HAP-1 (cell line): ENCODE results near the gene NANOGP8.

Source experiments
- DNase-seq, 2 experiments: peaks; one replicate each; pipeline ENCODE4 v3.0.0-alpha.2; 2016 to 2020; ENCODE audit warnings: low spot score in 2 of 2
- H3K27me3 ChIP-seq: fragments of 250-450 bp; sonication (Bioruptor Pico); 2 replicates; pipeline ENCODE4 v1.5.1; 2020; ENCODE audit warnings: low read depth, mild to moderate bottlenecking, moderate library complexity
- H3K36me3 ChIP-seq: fragments of 250-450 bp; sonication (Bioruptor Pico); replicated peaks from 2 replicates; pipeline ENCODE4 v1.5.1; 2020; ENCODE audit warnings: mild to moderate bottlenecking
- H3K4me1 ChIP-seq: fragments of 250-450 bp; sonication (Bioruptor Pico); 2 replicates; pipeline ENCODE4 v1.5.1; 2020; ENCODE audit warnings: mild to moderate bottlenecking
- H3K4me3 ChIP-seq: fragments of 250-450 bp; sonication (Bioruptor Pico); 2 replicates; pipeline ENCODE4 v1.5.1; 2020; ENCODE audit warnings: mild to moderate bottlenecking, moderate library complexity
- H3K9me3 ChIP-seq: fragments of 250-450 bp; sonication (Bioruptor Pico); 2 replicates; pipeline ENCODE4 v1.5.1; 2020; ENCODE audit warnings: mild to moderate bottlenecking, moderate library complexity
- in situ Hi-C: fragments of 300-500 bp; cut with MboI; formaldehyde crosslinking; loops from 3 replicates; pipeline ENCODE4 v1.14.3; 2020; ENCODE audit warnings: low sequenced_read_pairs, inconsistent platforms, mixed read lengths

The NANOGP8 gene

DNA sequence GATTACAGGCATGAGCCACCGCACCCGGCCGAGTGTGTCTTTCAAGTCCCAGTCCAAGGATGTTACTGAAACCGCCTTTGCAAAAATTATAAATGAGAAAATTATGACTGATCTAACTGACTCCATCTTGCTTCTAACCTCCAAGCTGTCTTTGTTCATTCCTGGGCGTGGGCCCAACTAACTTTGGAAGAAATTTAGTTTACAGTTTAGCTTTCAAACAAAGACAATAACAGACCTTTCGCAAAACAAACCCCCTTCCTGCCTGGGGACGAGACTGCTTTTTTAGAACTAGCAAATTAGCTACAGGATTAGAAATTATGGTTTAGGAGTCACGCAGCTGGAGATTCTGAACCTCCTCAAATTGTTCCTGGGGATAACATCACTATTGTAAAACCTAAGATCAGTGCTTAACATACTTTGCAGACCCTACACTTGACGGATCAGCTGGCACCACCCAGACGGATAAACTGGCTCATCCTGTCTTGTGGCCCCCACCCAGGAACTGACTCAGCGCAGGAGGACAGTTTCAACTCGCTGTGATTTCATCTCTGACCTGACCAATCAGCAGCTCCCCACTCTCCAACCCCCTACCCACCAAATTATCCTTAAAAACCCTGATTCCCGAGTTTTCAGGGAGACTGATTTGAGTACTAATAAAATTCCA, 23.8 kb downstream of the NANOGP8 start:
- DNase-seq = no peak
- in situ Hi-C loops = no loop called here
- H3K27me3 ChIP-seq = no peaks in the 10 kb centered on the region
- H3K9me3 ChIP-seq = no peaks in the 10 kb centered on the region
- no peaks in the 10 kb centered on the region for H3K4me1 ChIP-seq
- no peaks in the 10 kb centered on the region for H3K36me3 ChIP-seq
- no peak overlapping the region for H3K4me3 ChIP-seq

GRCh38 chr15:35060591-35060990, 24.5 kb downstream of the NANOGP8 start:
- in situ Hi-C loops = no loop called here
- no peaks in the 10 kb centered on the region for H3K9me3 ChIP-seq
- H3K27me3 ChIP-seq = no peaks in the 10 kb centered on the region
- H3K4me3 ChIP-seq = no peak overlapping the region
- DNase-seq = no peak
- H3K36me3 ChIP-seq = no peaks in the 10 kb centered on the region
- H3K4me1 ChIP-seq = no peaks in the 10 kb centered on the region

- in situ Hi-C loops = no loop called here
- Histone ChIP-seq H3K9me3 (no peaks in the 10 kb centered on the region), H3K27me3 (no peaks in the 10 kb centered on the region), H3K4me3 (no peak overlapping the region), H3K4me1 (no peaks in the 10 kb centered on the region), H3K36me3 (no peaks in the 10 kb centered on the region)
- no peak for DNase-seq
These were observed 26.5 kb downstream of the NANOGP8 start for GRCh38 chr15:35058534-35059054.

DNA sequence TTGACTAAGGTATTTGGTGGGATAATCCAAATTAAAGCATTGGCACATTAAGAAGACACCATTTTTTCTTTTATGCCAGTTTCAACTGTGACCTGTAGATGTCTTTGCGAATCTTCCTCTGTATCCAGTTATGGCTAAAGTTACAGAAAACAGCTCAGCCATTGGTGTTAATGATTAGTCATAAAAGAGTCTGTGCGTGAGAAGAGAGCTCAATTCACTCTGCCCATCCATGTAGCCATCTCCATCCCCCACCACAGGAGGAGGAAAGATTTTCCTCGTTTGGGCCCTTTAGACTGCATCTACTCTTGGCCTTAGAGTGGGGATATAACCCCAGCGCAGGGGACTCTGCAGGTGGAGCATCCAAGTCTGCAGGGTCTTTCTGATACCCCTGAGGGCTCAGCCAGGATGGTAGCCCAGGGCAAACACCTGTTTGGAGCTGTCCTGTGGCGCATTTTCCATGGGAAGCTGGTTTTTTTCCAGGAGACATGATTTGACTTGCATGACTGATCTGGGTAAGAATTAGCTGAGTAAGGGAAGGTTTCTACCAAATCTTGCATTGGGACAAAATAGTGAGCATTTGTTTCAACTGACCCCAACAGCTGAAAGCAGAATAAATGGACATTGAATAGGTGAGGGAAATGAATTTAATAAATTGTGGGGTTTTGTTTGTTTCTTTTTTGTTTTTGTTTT, 29.5 kb downstream of the NANOGP8 start:
- H3K9me3 ChIP-seq = no peaks in the 10 kb centered on the region
- H3K36me3 ChIP-seq = no peaks in the 10 kb centered on the region
- no peak for DNase-seq
- no peaks in the 10 kb centered on the region for H3K4me1 ChIP-seq
- in situ Hi-C loops = no loop called here
- no peaks in the 10 kb centered on the region for H3K27me3 ChIP-seq
- H3K4me3 ChIP-seq = no peak overlapping the region

GRCh38 chr15:35054380-35054779, 30.7 kb downstream of the NANOGP8 start:
- in situ Hi-C loops = no loop called here
- Histone ChIP-seq H3K4me1 (no peaks in the 10 kb centered on the region), H3K27me3 (no peaks in the 10 kb centered on the region), H3K4me3 (no peak overlapping the region), H3K36me3 (no peaks in the 10 kb centered on the region), H3K9me3 (no peaks in the 10 kb centered on the region)
- no peak for DNase-seq

DNA sequence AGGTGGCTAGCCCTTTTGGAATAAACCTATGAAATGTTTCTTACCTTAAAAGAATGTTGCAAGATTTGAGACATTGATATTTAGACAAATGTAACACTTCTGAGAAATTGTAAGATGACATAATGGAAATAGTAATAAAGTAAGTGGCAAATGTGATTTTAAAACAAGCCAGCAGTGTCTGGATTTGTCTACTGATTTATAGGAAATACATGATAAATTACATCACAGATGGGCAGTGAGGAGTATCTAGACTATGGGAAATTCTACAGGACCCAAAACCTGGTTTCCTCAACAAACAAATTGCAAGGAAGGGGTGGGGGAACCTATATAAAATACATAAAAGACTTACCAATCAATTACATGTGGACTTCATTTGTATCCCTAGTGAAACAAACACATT, 37.1 kb downstream of the NANOGP8 start:
- H3K27me3 ChIP-seq = no peaks in the 10 kb centered on the region
- H3K4me1 ChIP-seq = no peaks in the 10 kb centered on the region
- no peak overlapping the region for H3K4me3 ChIP-seq
- no peak for DNase-seq
- H3K36me3 ChIP-seq = no peaks in the 10 kb centered on the region
- in situ Hi-C loops = no loop called here
- H3K9me3 ChIP-seq = no peaks in the 10 kb centered on the region; the same call in 1 of the 2 replicates

DNA sequence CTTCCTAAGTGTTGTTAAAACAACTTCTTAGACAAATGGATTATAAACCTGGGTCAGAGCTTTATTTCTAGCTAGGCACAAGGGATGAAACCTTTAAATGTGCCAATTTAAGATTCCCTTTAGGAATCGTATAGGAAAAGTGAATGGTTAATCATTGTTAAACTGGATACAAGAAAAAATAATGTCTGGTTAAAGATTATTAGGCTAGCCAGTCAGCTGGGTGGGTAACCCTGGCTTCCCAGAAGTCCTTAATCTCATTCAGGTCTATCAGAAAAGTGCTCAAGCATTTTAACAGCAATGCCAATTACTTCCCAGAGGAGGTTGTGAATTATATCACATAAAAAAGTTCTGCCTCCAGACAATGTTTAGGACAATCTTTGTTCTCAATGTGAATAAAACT, 37.6 kb downstream of the NANOGP8 start:
- no peaks in the 10 kb centered on the region for H3K36me3 ChIP-seq
- no peak overlapping the region for H3K4me3 ChIP-seq
- no peak for DNase-seq
- H3K4me1 ChIP-seq = no peaks in the 10 kb centered on the region
- in situ Hi-C loops = no loop called here
- no peaks in the 10 kb centered on the region; the same call in 1 of the 2 replicates for H3K9me3 ChIP-seq
- no peaks in the 10 kb centered on the region for H3K27me3 ChIP-seq

DNA sequence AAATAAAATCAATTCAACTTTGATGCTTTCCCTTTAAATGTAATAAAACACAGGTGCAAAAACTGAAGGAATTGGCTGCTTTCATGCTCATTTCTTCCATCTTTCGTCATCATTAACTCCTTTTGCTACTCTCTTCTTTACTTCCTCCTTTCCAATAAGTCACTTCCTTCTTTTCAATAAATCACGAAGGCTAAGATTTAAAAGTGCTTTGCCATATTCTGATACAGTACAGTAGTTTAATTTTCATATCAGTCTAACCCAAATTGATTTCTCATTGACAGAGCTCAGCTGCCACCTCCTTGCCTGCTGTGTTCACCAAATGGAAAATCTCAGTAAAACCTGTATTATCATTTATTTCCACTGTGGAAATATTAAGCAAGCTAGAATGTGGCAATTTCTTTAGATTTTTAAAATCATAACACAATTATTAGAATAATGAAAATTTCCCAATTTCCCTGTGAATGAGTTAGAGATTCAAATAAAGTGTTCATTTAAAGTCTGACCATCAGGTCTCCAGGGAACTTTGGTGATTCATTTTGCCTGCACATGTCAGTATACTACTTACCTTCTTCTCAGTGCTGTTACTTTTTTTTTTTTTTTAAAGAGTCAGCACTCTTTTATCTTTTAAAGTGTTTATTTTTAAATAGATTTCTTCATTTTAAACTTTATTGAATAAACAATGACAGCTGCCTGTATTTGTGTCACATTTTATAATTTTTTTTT, 41.6 kb downstream of the NANOGP8 start:
- H3K4me3 ChIP-seq = no peak overlapping the region
- in situ Hi-C loops = no loop called here
- H3K9me3 ChIP-seq = no peaks in the 10 kb centered on the region
- H3K4me1 ChIP-seq = peaks cover 7% of the 10 kb centered on the region
- H3K27me3 ChIP-seq = no peaks in the 10 kb centered on the region
- no peaks in the 10 kb centered on the region for H3K36me3 ChIP-seq
- DNase-seq = no peak

GRCh38 chr15:35040339-35041255, 44.5 kb downstream of the NANOGP8 start:
- DNase-seq = no peak
- Histone ChIP-seq H3K9me3 (no peaks in the 10 kb centered on the region), H3K4me3 (no peak overlapping the region), H3K27me3 (no peaks in the 10 kb centered on the region), H3K36me3 (no peaks in the 10 kb centered on the region), H3K4me1 (peaks cover 9% of the 10 kb centered on the region)
- in situ Hi-C loops = no loop called here

DNA sequence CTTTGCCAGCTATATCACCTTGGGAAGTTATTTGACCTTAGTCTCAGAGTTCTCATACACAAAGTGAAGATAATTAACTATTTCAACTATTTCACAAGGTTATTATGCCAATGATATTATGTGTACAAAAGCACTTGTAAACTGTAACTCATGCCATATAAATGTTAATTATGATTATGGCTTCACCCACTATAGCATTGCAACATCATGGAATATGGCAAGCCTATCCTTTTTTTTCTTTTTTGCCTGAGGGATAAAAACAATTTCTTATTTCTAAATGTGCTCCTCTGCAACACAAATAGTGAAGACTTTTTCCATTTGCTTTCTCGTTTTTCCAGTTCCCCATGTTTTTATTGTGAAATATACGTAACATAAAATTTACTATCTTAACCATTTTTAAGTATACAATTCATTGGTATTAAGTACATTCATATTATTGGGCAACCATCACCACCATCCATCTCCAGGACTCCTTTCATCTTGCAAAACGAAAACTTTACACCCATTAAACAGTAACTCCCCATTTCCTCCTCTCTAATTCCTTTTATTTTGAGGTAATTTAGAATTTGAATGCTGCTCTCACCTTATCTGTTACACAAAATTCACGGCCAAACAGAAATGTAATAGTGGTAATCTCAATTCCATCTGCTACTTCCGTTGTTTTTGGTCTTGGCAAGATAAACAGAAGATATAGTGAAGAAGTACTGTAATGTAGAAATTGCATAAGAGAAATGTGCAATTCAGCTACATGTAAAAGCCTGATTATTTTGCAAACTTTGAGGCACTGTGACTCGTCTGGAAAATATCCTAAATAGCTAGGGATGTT, 46.3 kb downstream of the NANOGP8 start:
- no peak overlapping the region for H3K4me3 ChIP-seq
- H3K4me1 ChIP-seq = peaks cover 9% of the 10 kb centered on the region
- no peak for DNase-seq
- no peaks in the 10 kb centered on the region for H3K36me3 ChIP-seq
- H3K9me3 ChIP-seq = no peaks in the 10 kb centered on the region
- no peaks in the 10 kb centered on the region for H3K27me3 ChIP-seq
- in situ Hi-C loops = no loop called here
